Neural crest cell (in vitro differentiated cells): ENCODE measurements around the gene SLC2A9. TPM values are rescaled to one million over a fixed set of nuclear protein-coding genes. Genes with fewer than 3 reads are reported as not detected.

Experiments
- DNase-seq: peaks from one replicate; pipeline ENCODE4 v3.0.0; 2021; ENCODE audit warnings: low read depth, mixed read lengths, low spot score
- H3K27ac Mint-ChIP-seq: one replicate; pipeline ENCODE4 v1.8.0; 2021; ENCODE audit warnings: mild to moderate bottlenecking, mixed read lengths; ENCODE audit not compliant: unreplicated experiment
- H3K27me3 Mint-ChIP-seq: 2 replicates; pipeline ENCODE4 v1.8.0; 2021; ENCODE audit warnings: low read depth, mild to moderate bottlenecking, mixed read lengths
- H3K36me3 Mint-ChIP-seq: 2 replicates; pipeline ENCODE4 v1.8.0; 2021; ENCODE audit warnings: low read depth, mild to moderate bottlenecking, mixed read lengths
- H3K4me1 Mint-ChIP-seq: 2 replicates; pipeline ENCODE4 v1.8.0; 2021; ENCODE audit warnings: mixed read lengths
- H3K4me3 Mint-ChIP-seq: one replicate; pipeline ENCODE4 v1.8.0; 2021; ENCODE audit warnings: mild to moderate bottlenecking, mixed read lengths
- H3K9me3 Mint-ChIP-seq: 2 replicates; pipeline ENCODE4 v1.8.0; 2021; ENCODE audit warnings: mixed read lengths
- CTCF ChIP-seq: fragments of 200-600 bp; sonication (generic); conservative IDR thresholded peaks from 2 replicates; pipeline ENCODE4 v1.5.0; 2021; ENCODE audit warnings: antibody characterized with exemption, mild to moderate bottlenecking
- total RNA-seq: library from RNA; stranded (reverse); gene quantifications from 2 replicates; pipeline ENCODE4 v1.2.1, GENCODE V29; 2021

SLC2A9 gene
- total RNA-seq, 1 donor from 2014 or later = 0.26 TPM

GRCh38 chr4:9781343-9782135, 239.8 kb downstream of the SLC2A9 start, which contains the start of gene DRD5:
Gene DRD5, plus strand, starts transcription at chr4:9781634. Its CDS starts 396 bp downstream, at chr4:9782030.
- DNase-seq = peak; percentile 26

More at GRCh38 chr4:9781343-9782135, 239.8 kb downstream of the SLC2A9 start, which contains the start of gene DRD5:
- H3K9me3 Mint-ChIP-seq = peaks cover 2% of the 10 kb centered on the region
- H3K36me3 Mint-ChIP-seq = no peaks in the 10 kb centered on the region
- peaks cover 94% of the 10 kb centered on the region for H3K27me3 Mint-ChIP-seq
- peak within 1 kb of the TSS; percentile 7 for H3K4me3 Mint-ChIP-seq
- no peak within 1 kb of the TSS for H3K27ac Mint-ChIP-seq
- TF ChIP-seq CTCF = no peak
- no peaks in the 10 kb centered on the region for H3K4me1 Mint-ChIP-seq

Other genes with a start within 250 kb of the SLC2A9 start
- gene DRD5, start 239.9 kb downstream of the SLC2A9 start, total RNA-seq = not detected in 2 replicates
- gene WDR1, start 95.3 kb upstream of the SLC2A9 start, total RNA-seq = 154 and 155 TPM in 2 replicates